HepG2 (cell line): Measurements from ENCODE around the gene PRDX2. TPM values are rescaled to one million over a fixed set of nuclear protein-coding genes. Genes with fewer than 3 reads are reported as not detected.

Source experiments
- ARID2 ChIP-seq: sonication (generic); formaldehyde crosslinking; IDR thresholded peaks from 2 replicates; pipeline ENCODE4 v1.8.1; 2022; ENCODE audit warnings: mild to moderate bottlenecking, missing genetic modification reagents, borderline replicate concordance
- ARNTL ChIP-seq: sonication (generic); formaldehyde crosslinking; IDR thresholded peaks from 2 replicates; pipeline ENCODE4 v1.4.0; 2020; ENCODE audit warnings: mild to moderate bottlenecking, missing genetic modification reagents
- ATF4 ChIP-seq, 2 experiments: fragments of 450-650 bp in 1 of 2; sonication (generic) in 1 of 2; formaldehyde crosslinking; IDR thresholded peaks; 2 replicates each; pipeline versions ENCODE4 v1.5.0 to v1.8.0; 2020 to 2022; ENCODE audit warnings: mild to moderate bottlenecking in 1 of 2, missing genetic modification reagents in 1 of 2
- FOXP1 ChIP-seq, 2 experiments: fragments of 450-650 bp in 1 of 2; IDR thresholded peaks; 2 replicates each; pipeline ENCODE4 v1.6.1; 2017 to 2018; ENCODE audit warnings: antibody characterized with exemption in 1 of 2
- HDAC2 ChIP-seq: sonication (generic); formaldehyde crosslinking; IDR thresholded peaks from 2 replicates; pipeline ENCODE4 v1.4.0; 2020; ENCODE audit warnings: missing genetic modification reagents
- HOMEZ ChIP-seq: IDR thresholded peaks from 2 replicates; pipeline ENCODE4 v1.6.1; 2016; ENCODE audit warnings: low read depth
- HOXA3 ChIP-seq: sonication (generic); formaldehyde crosslinking; IDR thresholded peaks from 2 replicates; pipeline ENCODE4 v1.5.0; 2020; ENCODE audit warnings: missing genetic modification reagents
- RCOR2 ChIP-seq: IDR thresholded peaks from 2 replicates; pipeline ENCODE4 v1.6.1; 2016; ENCODE audit warnings: missing biosample characterization, missing genetic modification reagents
- TARDBP ChIP-seq: sonication (generic); formaldehyde crosslinking; IDR thresholded peaks from 2 replicates; pipeline ENCODE4 v1.8.0; 2022; ENCODE audit warnings: mild to moderate bottlenecking, missing genetic modification reagents
- TBX2 ChIP-seq: sonication (generic); formaldehyde crosslinking; IDR thresholded peaks from 2 replicates; pipeline ENCODE4 v1.5.0; 2020; ENCODE audit warnings: missing genetic modification reagents, mild to moderate bottlenecking, borderline replicate concordance
- TCF12 ChIP-seq, 2 experiments: fragments of 450-650 bp in 1 of 2; sonication (generic) in 1 of 2; formaldehyde crosslinking in 1 of 2; IDR thresholded peaks; 2 replicates each; pipeline versions ENCODE4 v1.6.1 to v1.8.0; 2017 to 2022; ENCODE audit warnings: antibody characterized with exemption in 1 of 2, mild to moderate bottlenecking in 1 of 2, missing genetic modification reagents in 1 of 2, moderate library complexity in 1 of 2
- THAP11 ChIP-seq: IDR thresholded peaks from 2 replicates; pipeline ENCODE4 v1.6.1; 2016; ENCODE audit warnings: missing biosample characterization, missing genetic modification reagents
- THAP9 ChIP-seq: sonication (generic); formaldehyde crosslinking; IDR thresholded peaks from 2 replicates; pipeline ENCODE4; 2020; ENCODE audit warnings: missing genetic modification reagents, mild to moderate bottlenecking, borderline replicate concordance
- THRA ChIP-seq: sonication (generic); formaldehyde crosslinking; IDR thresholded peaks from 2 replicates; pipeline ENCODE4 v1.4.0; 2020; ENCODE audit warnings: missing genetic modification reagents, borderline replicate concordance
- ZFP36L2 ChIP-seq: sonication (generic); formaldehyde crosslinking; IDR thresholded peaks from 2 replicates; pipeline ENCODE4 v1.4.0; 2020; ENCODE audit warnings: missing genetic modification reagents
- ZFP91 ChIP-seq: sonication (generic); formaldehyde crosslinking; IDR thresholded peaks from 2 replicates; pipeline ENCODE4 v1.9.0; 2022; ENCODE audit warnings: missing genetic modification reagents, mild to moderate bottlenecking, borderline replicate concordance
- ZNF30 ChIP-seq: sonication (generic); formaldehyde crosslinking; IDR thresholded peaks from 2 replicates; pipeline ENCODE4 v1.5.0; 2020; ENCODE audit warnings: mild to moderate bottlenecking, missing genetic modification reagents
- ZNF605 ChIP-seq: sonication (generic); formaldehyde crosslinking; IDR thresholded peaks from 2 replicates; pipeline ENCODE4 v1.8.0; 2022; ENCODE audit warnings: mild to moderate bottlenecking, missing genetic modification reagents
- ZNF777 ChIP-seq: sonication (generic); formaldehyde crosslinking; IDR thresholded peaks from 2 replicates; pipeline ENCODE4 v1.4.0; 2020; ENCODE audit warnings: missing genetic modification reagents
- polyA plus RNA-seq, 8 experiments: library from polyadenylated mRNA; depleted of rRNA in 3 of 8; stranded (reverse) in 7 of 8; unstranded in 1 of 8; fragments of >200 nt; fragmentation: Illumina TruSeq in 4 of 8; extraction: Trizol in 4 of 8; gene quantifications; 2 replicates each; pipeline versions ENCODE4 v1.2.1 to v1.2.3, GENCODE V29; 2011 to 2016; ENCODE audit warnings: low read depth in 4 of 8, missing spikeins in 1 of 8, mixed read lengths in 1 of 8; ENCODE audit not compliant: insufficient read depth in 1 of 8
- total RNA-seq, 5 experiments: library from RNA; depleted of rRNA; stranded (reverse); fragments of >200 nt; fragmentation: Illumina TruSeq; extraction: Trizol; gene quantifications; 2 replicates each; pipeline ENCODE4 v1.2.3, GENCODE V29; 2016; ENCODE audit warnings: low read depth in 1 of 5

PRDX2 gene
- total and polyA plus RNA-seq, 2 of the 13 experiments (the other 11 are each of a cell fraction or from before 2014, with no cell fraction given) = 218 to 381 TPM

GRCh38 chr19:12757544-12758274 lies 43.9 kb downstream of the PRDX2 start (continued):
- no peak for TF ChIP-seq HOMEZ (CRISPR knock-in tag)
- TF ChIP-seq TCF12 (IDR thresholded peaks at IDR 0.05) = no peak
- TF ChIP-seq TCF12 (CRISPR knock-in tag; IDR thresholded peaks at IDR 0.05) = no peak
- no peak; the same call in 1 of the 2 replicates for TF ChIP-seq HDAC2 (CRISPR knock-in tag)
- TF ChIP-seq ZNF30 (CRISPR knock-in tag) = no peak
- no peak for TF ChIP-seq TARDBP (CRISPR knock-in tag)
- TF ChIP-seq TBX2 (CRISPR knock-in tag) = peak; percentile 17; the same call in 1 of the 2 replicates
- TF ChIP-seq THAP11 (CRISPR knock-in tag) = peak; percentile 52; the same call in 1 of the 2 replicates
- no peak for TF ChIP-seq ARID2 (CRISPR knock-in tag)
- TF ChIP-seq ZFP91 (CRISPR knock-in tag) = peak; percentile 70; the same call in 1 of the 2 replicates
- TF ChIP-seq RCOR2 (CRISPR knock-in tag) = peak; percentile 26; the same call in 1 of the 2 replicates
- TF ChIP-seq HOXA3 (CRISPR knock-in tag) = peak; percentile 50; the same call in 1 of the 2 replicates
- TF ChIP-seq FOXP1 (IDR thresholded peaks at IDR 0.05) = no peak
- no peak for TF ChIP-seq FOXP1 (CRISPR knock-in tag; IDR thresholded peaks at IDR 0.05)
- TF ChIP-seq THAP9 (CRISPR knock-in tag) = peak; percentile 47; the same call in 1 of the 2 replicates
- TF ChIP-seq ZFP36L2 (CRISPR knock-in tag) = no peak
- TF ChIP-seq ZNF605 = no peak
- no peak for TF ChIP-seq ATF4 (CRISPR knock-in tag; IDR thresholded peaks at IDR 0.05)
- no peak for TF ChIP-seq THRA (CRISPR knock-in tag)
- TF ChIP-seq ARNTL (CRISPR knock-in tag) = no peak
- TF ChIP-seq ZNF777 (CRISPR knock-in tag) = peak; percentile 98
